ENCODE data around the gene CREB5. TPM values are rescaled to one million over a fixed set of nuclear protein-coding genes. Genes with fewer than 3 reads are reported as not detected.

Gene CREB5
- total RNA-seq, 1 experiment from 2014 or later, result 0.49 TPM

- ATAC-seq, result no peak
- CTCF ChIA-PET, result no interaction called here
- Histone ChIP-seq H3K9ac (ENCODE audit: low read length) (no peak overlapping the region), H3K27me3 (ENCODE audit: insufficient read depth, low read length) (no peaks in the 10 kb centered on the region; the same call in 1 of the 2 replicates), H3K27ac (ENCODE audit: low read depth, low read length) (no peak overlapping the region), H2AFZ (ENCODE audit: low read depth, low read length, poor library complexity, severe bottlenecking) (no peak overlapping the region), H3K9me3 (ENCODE audit: control insufficient read depth in 1 of 2, insufficient read depth in 1 of 2, low read depth in 1 of 2, low read length in 2 of 2) (no peaks in the 10 kb centered on the region), H4K20me1 (ENCODE audit: insufficient read depth) (no peaks in the 10 kb centered on the region), H3K79me2 (ENCODE audit: insufficient read depth, low read length) (no peaks in the 10 kb centered on the region), H3K36me3 (ENCODE audit: control insufficient read depth in 1 of 2, insufficient read depth in 2 of 2, low read length in 2 of 2) (no peaks in the 10 kb centered on the region), H3K4me3 (replicated peaks in 1 of 2; ENCODE audit: low read depth in 1 of 2, low read length in 2 of 2) (no peak overlapping the region), H3K4me1 (ENCODE audit: control insufficient read depth in 1 of 2, insufficient read depth in 2 of 2, low read length in 2 of 2) (no peaks in the 10 kb centered on the region), H3K9me2 (ENCODE audit: insufficient read depth) (no peaks in the 10 kb centered on the region), H3K4me2 (ENCODE audit: low read length) (no peak overlapping the region)
- RAD21 ChIA-PET (ENCODE audit: low non-redundant PET in 1 of 2, low total read pairs in 2 of 2, uncharacterized antibody in 2 of 2, unreplicated experiment in 2 of 2), result no interaction called here
- BruUV-seq (replicated peaks), result no TSS peak
- POLR2A ChIA-PET, result no interaction called here
- TF ChIP-seq CEBPB (IDR thresholded peaks at IDR 0.05; ENCODE audit: low read depth), result no peak
- no peak for TF ChIP-seq SRF (IDR thresholded peaks at IDR 0.05; ENCODE audit: low read depth)
- no peak for TF ChIP-seq ZNF274 (IDR thresholded peaks at IDR 0.05; ENCODE audit: low read depth, low read length)
- no peak for DNase-seq (ENCODE audit: low read depth, low spot score)
- intact Hi-C loops (cut with micrococcal nuclease), result no loop called here
These were observed 453.4 kb downstream of the CREB5 start for GRCh38 chr7:28865601-28866144.

GRCh38 chr7:28868712-28869111 lies 456.4 kb downstream of the CREB5 start:
- no peaks in the 10 kb centered on the region for H4K20me1 ChIP-seq (ENCODE audit: insufficient read depth)
- no peaks in the 10 kb centered on the region for H3K36me3 ChIP-seq (ENCODE audit: control insufficient read depth in 1 of 2, insufficient read depth in 2 of 2, low read length in 2 of 2)
- no TSS peak for BruUV-seq (replicated peaks)
- no peak overlapping the region for H3K27ac ChIP-seq (ENCODE audit: low read depth, low read length)
- DNase-seq (ENCODE audit: low read depth, low spot score), result no peak
- no peak overlapping the region for H3K9ac ChIP-seq (ENCODE audit: low read length)
- H3K9me3 ChIP-seq (ENCODE audit: control insufficient read depth in 1 of 2, insufficient read depth in 1 of 2, low read depth in 1 of 2, low read length in 2 of 2), result no peaks in the 10 kb centered on the region
- no peak overlapping the region for H3K4me2 ChIP-seq (ENCODE audit: low read length)
- no peaks in the 10 kb centered on the region for H3K4me1 ChIP-seq (ENCODE audit: control insufficient read depth in 1 of 2, insufficient read depth in 2 of 2, low read length in 2 of 2)
- H3K79me2 ChIP-seq (ENCODE audit: insufficient read depth, low read length), result no peaks in the 10 kb centered on the region
- ATAC-seq, result no peak
- intact Hi-C loops (cut with micrococcal nuclease), result no loop called here
- POLR2A ChIA-PET, result no interaction called here
- RAD21 ChIA-PET (ENCODE audit: low non-redundant PET in 1 of 2, low total read pairs in 2 of 2, uncharacterized antibody in 2 of 2, unreplicated experiment in 2 of 2), result no interaction called here
- H3K4me3 ChIP-seq (replicated peaks in 1 of 2; ENCODE audit: low read depth in 1 of 2, low read length in 2 of 2), result no peak overlapping the region
- TF ChIP-seq FOSL1 (IDR thresholded peaks at IDR 0.05; ENCODE audit: low read depth), result no peak
- TF ChIP-seq EZH2 (IDR thresholded peaks at IDR 0.05), result no peak
- TF ChIP-seq EZH2phosphoT487 (IDR thresholded peaks at IDR 0.05; ENCODE audit: borderline replicate concordance), result no peak
- TF ChIP-seq RAD21 (IDR thresholded peaks at IDR 0.05; ENCODE audit: low read depth), result no peak
- no peak for TF ChIP-seq SIN3A (IDR thresholded peaks at IDR 0.05; ENCODE audit: low read depth)
- TF ChIP-seq POLR2A (IDR thresholded peaks at IDR 0.05; ENCODE audit: borderline replicate concordance, extremely low read depth, insufficient read depth, insufficient read length), result no peak
- H3K27me3 ChIP-seq (ENCODE audit: insufficient read depth, low read length), result no peaks in the 10 kb centered on the region; the same call in 1 of the 2 replicates
- H3K9me2 ChIP-seq (ENCODE audit: insufficient read depth), result no peaks in the 10 kb centered on the region
- CTCF ChIA-PET, result no interaction called here
- H2AFZ ChIP-seq (ENCODE audit: low read depth, low read length, poor library complexity, severe bottlenecking), result no peak overlapping the region
